Astrocyte (in vitro differentiated cells and primary cell): ENCODE results near the gene REPS1.

ENCODE experiments used
- CTCF ChIP-seq: IDR thresholded peaks from 2 replicates; pipeline ENCODE4 v1.5.1; 2011; ENCODE audit warnings: low read depth, mild to moderate bottlenecking, inconsistent platforms, low read length, moderate library complexity; ENCODE audit not compliant: insufficient read depth
- EZH2 ChIP-seq: IDR thresholded peaks from 2 replicates; pipeline ENCODE4 v1.6.1; 2012; ENCODE audit warnings: mild to moderate bottlenecking, low read length, inconsistent platforms; ENCODE audit not compliant: insufficient read depth

GRCh38 chr6:138979365-138979764 is 8.7 kb downstream of the REPS1 start:
- TF ChIP-seq CTCF, result no peak
- no peak for TF ChIP-seq EZH2
